ENCODE data around the gene NDUFA12.

NDUFA12 gene

DNA sequence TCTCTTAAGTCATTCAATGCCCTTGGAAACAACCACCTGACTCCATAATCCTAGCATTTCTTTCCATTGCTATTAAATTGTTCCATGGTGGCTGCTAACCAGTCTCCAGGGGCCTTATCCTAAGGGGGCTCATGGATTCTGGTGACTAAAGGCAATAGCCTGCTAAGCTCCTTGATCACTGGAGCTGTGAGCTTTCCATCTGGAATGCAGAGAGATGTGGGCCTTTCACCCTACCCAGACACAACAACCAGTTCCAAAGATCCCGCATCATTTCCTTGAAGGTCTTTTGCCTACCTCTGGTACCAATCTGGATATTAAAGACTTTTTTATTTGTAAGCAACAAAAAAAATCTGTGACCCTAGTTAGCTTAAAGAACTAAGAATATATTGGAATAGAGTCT lies 32.9 kb downstream of the NDUFA12 start:
- TF ChIP-seq POLR2A (IDR thresholded peaks at IDR 0.05; ENCODE audit: low read length): no peak
- TF ChIP-seq GATA1 (IDR thresholded peaks at IDR 0.05; ENCODE audit: low read depth, low read length): no peak
- no peak for DNase-seq

DNA sequence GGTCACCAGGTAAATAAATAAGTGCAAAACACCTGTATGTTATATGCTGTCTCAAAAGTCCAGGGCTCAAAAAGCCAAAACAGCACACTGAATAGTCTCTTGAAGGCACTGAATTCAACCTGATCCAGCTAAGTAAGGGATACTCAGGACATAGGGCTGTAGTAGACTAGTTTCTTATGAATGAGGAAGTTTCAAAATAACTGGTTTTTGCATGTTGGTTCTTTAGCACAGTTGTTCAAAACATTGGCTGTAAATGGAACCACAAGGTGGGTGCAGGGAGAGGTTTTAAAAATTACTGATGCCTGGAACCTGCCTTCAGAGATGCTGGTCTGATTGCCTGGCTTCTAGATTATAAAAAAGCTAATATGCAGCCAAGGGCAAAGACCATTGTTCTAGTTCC lies 34.1 kb downstream of the NDUFA12 start:
- TF ChIP-seq GATA1 (IDR thresholded peaks at IDR 0.05; ENCODE audit: low read depth, low read length) (no peak), POLR2A (IDR thresholded peaks at IDR 0.05; ENCODE audit: low read length) (no peak)
- no peak for DNase-seq

DNA sequence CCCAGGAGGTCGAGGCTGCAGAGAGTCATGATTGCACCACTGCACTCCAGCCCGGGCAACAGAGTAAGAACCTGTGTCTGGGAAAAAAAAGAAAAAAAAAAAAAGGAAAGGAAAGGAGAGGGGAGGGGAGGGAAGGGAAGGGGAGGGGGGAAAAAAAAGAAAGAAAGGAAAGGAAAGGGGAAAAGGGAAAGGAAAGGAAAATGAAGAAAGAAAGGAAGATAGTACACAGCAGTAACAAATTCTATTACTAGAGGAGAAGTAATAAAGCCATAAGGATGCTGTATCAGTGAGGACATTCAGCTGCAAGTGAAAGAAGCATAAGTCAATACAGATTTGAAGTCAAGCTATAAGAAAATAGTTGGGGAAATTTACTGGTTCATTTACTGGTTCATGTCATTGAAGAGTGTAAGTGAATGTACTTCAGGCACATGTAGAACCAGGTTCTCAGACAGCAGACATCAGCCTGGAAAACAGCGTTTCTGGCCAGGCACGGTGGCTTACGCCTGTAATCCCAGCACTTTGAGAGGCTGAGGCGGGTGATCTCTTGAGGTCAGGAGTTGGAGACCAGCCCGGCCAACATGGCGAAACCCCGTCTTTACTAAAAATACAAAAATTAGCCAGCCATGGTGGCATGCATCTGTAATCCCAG lies 37.4 kb downstream of the NDUFA12 start:
- TF ChIP-seq GATA1 (IDR thresholded peaks at IDR 0.05; ENCODE audit: low read depth, low read length): no peak
- no peak for TF ChIP-seq POLR2A (IDR thresholded peaks at IDR 0.05; ENCODE audit: low read length)
- DNase-seq: no peak

DNA sequence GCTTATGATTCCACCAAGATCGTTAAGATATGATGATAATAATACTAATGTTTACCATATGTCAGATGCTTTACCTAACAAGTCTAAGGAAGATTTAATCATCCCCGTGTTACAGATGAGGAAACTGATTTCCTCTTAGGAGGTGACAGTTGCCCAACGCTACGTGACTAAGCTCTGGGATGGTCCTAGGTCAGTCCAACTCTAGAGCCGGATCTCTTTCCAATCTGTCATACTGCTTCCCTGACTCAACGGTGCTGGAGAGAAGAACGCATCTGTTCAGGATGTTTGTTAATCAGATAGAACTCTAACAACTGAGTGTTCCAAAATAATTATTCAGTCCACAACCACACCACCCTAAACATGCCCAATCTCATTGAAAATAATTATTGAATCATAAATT lies 39.8 kb downstream of the NDUFA12 start:
- DNase-seq: no peak
- no peak for TF ChIP-seq POLR2A (IDR thresholded peaks at IDR 0.05; ENCODE audit: low read length)

- TF ChIP-seq POLR2A (IDR thresholded peaks at IDR 0.05; ENCODE audit: low read length): no peak
- no peak for TF ChIP-seq GATA1 (IDR thresholded peaks at IDR 0.05; ENCODE audit: low read depth, low read length)
- no peak for DNase-seq
These were observed 40.8 kb downstream of the NDUFA12 start for GRCh38 chr12:94962670-94963069.

DNA sequence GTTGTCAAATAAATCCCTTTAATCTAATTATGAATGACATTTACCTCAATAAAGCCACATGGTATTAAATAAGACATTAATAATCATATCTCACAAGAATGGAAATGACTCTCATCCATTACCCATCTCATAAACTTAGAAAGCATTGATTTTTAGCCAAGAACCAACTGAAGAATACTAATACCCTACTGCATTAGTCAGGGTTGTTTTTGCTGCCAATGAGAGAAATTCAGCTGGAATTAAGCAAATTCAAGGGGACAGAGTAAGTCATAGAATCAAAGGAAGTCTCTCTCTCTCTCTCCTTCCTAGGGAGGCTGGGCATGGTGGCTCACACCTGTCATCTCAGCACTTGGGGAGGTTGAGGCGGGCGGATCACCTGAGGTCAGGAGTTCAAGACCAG lies 41.6 kb downstream of the NDUFA12 start:
- DNase-seq: no peak
- TF ChIP-seq POLR2A (IDR thresholded peaks at IDR 0.05; ENCODE audit: low read length) (no peak), GATA1 (IDR thresholded peaks at IDR 0.05; ENCODE audit: low read depth, low read length) (no peak)

GRCh38 chr12:94961256-94961824 lies 42.2 kb downstream of the NDUFA12 start:
- no peak for DNase-seq
- TF ChIP-seq GATA1 (IDR thresholded peaks at IDR 0.05; ENCODE audit: low read depth, low read length) (no peak), POLR2A (IDR thresholded peaks at IDR 0.05; ENCODE audit: low read length) (no peak)

GRCh38 chr12:94957006-94957405 lies 46.5 kb downstream of the NDUFA12 start:
- TF ChIP-seq GATA1 (IDR thresholded peaks at IDR 0.05; ENCODE audit: low read depth, low read length): no peak
- no peak for TF ChIP-seq POLR2A (IDR thresholded peaks at IDR 0.05; ENCODE audit: low read length)
- no peak for DNase-seq

GRCh38 chr12:94954948-94955592 lies 48.4 kb downstream of the NDUFA12 start:
- no peak for DNase-seq
- TF ChIP-seq GATA1 (IDR thresholded peaks at IDR 0.05; ENCODE audit: low read depth, low read length) (no peak), POLR2A (IDR thresholded peaks at IDR 0.05; ENCODE audit: low read length) (no peak)

DNA sequence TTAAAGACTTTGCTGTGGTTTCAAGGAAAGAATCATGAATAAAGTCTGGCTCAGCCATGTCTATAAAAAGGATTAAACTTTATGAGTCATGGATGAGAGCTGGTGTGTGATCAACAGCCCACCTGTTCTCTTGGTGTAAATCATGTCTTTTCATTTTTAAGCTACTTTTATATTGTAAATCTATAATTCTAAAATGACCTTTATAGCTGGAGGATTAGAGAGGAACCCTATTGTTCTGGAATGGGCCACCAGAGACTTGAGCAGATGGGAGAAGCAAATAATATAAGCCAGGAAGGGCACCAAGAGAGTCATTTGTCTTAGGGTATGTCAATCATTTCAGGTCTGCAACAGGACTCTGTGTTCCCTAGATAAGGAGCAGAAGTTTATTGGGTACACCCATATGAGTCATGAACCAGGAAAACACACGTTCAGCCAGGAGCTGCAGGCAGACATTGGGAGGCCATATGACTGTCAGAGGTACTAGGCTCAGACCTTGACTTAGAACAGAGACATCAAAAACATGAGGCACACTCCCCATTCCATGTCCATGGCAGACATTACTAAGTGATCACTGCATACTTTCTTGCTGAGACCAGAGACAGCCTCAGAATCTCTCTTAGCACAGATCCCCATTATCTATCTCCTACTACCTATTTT lies 49.3 kb downstream of the NDUFA12 start:
- peak; percentile 78 to 80 for DNase-seq
- TF ChIP-seq GATA1 (IDR thresholded peaks at IDR 0.05; ENCODE audit: low read depth, low read length) (no peak), POLR2A (IDR thresholded peaks at IDR 0.05; ENCODE audit: low read length) (peak; percentile 68)

- TF ChIP-seq POLR2A (IDR thresholded peaks at IDR 0.05; ENCODE audit: low read length): no peak
- no peak for TF ChIP-seq GATA1 (IDR thresholded peaks at IDR 0.05; ENCODE audit: low read depth, low read length)
- no peak for DNase-seq
These were observed 51.2 kb downstream of the NDUFA12 start for GRCh38 chr12:94952325-94952724.

GRCh38 chr12:94951071-94951934 lies 52.2 kb downstream of the NDUFA12 start:
- peak; percentile 13 to 14 for DNase-seq
- no peak for TF ChIP-seq POLR2A (IDR thresholded peaks at IDR 0.05; ENCODE audit: low read length)
- no peak for TF ChIP-seq GATA1 (IDR thresholded peaks at IDR 0.05; ENCODE audit: low read depth, low read length)

DNA sequence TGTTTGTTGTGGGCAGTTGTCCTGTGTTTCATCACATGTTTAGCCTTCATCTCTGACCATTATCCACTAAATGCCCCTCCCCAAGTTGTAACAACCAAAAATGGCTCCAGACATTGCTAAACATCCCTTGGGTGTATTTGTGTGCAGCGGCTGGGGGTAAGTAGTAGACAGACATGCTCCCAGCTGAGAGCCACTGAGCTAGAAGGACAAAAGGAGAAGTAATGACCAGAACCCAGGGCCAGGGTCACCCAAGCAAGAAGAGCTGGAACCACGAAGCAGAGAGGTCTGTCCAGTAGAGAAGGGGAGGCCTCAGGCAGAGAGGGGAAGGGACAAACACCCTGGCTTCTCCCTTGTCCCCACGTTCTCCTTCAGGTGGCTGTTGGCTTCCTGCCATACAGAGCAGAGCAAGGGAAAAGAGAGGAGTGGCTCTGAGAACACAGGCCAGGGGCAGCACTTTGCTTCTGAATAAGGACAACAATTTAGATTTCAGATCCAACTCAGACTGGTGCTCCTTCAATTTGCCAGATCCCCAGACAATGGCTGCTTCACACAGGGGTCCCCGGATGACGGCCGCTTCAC lies 55.2 kb downstream of the NDUFA12 start:
- no peak for TF ChIP-seq POLR2A (IDR thresholded peaks at IDR 0.05; ENCODE audit: low read length)
- TF ChIP-seq GATA1 (IDR thresholded peaks at IDR 0.05; ENCODE audit: low read depth, low read length): no peak
- no peak for DNase-seq
